ENCODE data around the gene DYRK1B.

DNA sequence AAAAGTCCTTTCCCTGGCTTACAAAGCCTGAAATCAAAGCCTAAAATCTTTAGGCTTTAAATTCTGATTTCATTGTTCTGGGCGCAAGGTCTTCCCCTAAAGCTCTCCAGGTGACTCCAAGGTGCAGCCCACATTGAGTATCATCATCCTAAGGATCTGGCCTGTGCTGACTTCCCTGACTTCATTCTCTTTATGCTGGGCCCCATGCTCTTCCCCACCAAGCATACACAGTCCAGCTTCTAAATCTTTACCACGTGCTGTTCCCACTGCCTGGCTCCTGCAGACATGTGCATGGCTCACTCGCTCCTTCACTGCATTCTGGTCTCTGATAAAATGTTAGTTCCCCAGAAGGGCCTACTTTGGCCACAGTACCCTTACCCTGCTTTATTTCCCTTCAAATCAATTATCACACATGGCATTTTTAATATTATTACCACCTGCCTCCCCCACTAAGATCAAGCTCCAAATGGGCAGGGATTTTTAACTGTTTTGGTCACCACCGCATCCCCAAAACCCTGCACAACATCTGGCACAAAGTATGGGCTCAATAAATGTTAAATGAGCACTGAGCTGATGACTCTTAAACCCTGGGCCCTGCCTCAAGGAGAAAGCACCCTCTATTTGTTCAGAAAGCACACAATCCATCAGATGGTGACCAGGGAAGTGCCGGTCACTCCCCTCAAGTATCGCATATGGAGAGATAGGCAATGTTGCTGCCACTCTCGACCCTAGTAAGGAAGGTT lies 8.9 kb upstream of the DYRK1B start:
- TF ChIP-seq, protein P1, sequence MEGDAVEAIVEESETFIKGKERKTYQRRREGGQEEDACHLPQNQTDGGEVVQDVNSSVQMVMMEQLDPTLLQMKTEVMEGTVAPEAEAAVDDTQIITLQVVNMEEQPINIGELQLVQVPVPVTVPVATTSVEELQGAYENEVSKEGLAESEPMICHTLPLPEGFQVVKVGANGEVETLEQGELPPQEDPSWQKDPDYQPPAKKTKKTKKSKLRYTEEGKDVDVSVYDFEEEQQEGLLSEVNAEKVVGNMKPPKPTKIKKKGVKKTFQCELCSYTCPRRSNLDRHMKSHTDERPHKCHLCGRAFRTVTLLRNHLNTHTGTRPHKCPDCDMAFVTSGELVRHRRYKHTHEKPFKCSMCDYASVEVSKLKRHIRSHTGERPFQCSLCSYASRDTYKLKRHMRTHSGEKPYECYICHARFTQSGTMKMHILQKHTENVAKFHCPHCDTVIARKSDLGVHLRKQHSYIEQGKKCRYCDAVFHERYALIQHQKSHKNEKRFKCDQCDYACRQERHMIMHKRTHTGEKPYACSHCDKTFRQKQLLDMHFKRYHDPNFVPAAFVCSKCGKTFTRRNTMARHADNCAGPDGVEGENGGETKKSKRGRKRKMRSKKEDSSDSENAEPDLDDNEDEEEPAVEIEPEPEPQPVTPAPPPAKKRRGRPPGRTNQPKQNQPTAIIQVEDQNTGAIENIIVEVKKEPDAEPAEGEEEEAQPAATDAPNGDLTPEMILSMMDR (optimal IDR thresholded peaks at IDR 0.05 in 1 of 3, IDR thresholded peaks at IDR 0.05 in 1 of 3, conservative IDR thresholded peaks at IDR 0.05 in 1 of 3; ENCODE audit: extremely low read depth in 1 of 3, insufficient read depth in 2 of 3, low read length in 3 of 3) = no peak
- TF ChIP-seq EZH2 (IDR thresholded peaks at IDR 0.05; ENCODE audit: low read length) = no peak

Measured in keratinocyte (primary cell).